Measurements from ENCODE around the gene NHEJ1. TPM values are rescaled to one million over a fixed set of nuclear protein-coding genes. Genes with fewer than 3 reads are reported as not detected.

Gene NHEJ1
- polyA plus RNA-seq, 3 donors: 8.8 to 12.8 (median 9.4) TPM

DNA sequence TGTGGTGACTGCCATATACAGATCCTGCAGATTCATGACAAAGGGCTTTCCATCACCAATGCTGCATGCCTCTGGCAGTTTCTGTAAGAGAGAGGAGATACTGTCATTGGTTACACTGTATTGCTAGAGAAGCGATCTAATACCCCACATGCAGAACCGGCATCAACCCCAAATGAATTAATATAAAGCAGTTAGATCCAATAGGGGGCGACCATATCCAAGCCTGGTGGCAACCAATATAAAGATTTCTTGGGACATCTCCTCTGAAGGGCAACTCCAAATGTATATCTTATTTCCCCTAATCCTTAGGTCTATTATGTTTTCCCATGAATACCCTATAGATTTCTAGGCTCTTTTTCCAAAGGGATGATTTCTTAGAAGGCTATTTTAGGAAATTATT, 82.5 kb downstream of the NHEJ1 start:
- WGBS, 3 donors: 81 to 86% (median 85%) methylated on average over 3 of the region's 3 CpGs
- no peak overlapping the region for H3K27ac ChIP-seq (ENCODE audit: low read depth, low read length)

DNA sequence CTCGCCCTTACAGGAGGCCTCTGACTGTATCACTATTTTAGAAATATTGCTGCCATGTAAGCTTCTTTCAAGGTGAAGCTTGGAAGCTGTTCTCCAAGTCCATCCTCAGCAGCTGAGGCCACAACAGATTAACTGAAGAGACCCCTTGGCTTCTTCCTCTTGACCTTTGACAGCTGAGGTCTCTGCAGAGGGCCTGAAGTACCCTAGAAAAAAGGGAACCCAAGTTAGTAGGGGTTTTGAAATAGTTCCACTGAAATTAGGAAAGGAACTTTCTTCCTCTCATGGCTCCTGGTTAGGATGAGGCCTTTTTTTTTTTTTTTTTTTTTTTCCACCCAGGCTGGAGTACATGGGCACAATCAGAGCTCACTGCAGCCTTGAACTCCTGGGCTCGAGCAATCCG, 84.4 kb downstream of the NHEJ1 start:
- H3K27ac ChIP-seq (ENCODE audit: low read depth, low read length): no peak overlapping the region
- WGBS, 3 donors: 79 to 91% (median 90%) methylated on average over 3 of the region's 3 CpGs

DNA sequence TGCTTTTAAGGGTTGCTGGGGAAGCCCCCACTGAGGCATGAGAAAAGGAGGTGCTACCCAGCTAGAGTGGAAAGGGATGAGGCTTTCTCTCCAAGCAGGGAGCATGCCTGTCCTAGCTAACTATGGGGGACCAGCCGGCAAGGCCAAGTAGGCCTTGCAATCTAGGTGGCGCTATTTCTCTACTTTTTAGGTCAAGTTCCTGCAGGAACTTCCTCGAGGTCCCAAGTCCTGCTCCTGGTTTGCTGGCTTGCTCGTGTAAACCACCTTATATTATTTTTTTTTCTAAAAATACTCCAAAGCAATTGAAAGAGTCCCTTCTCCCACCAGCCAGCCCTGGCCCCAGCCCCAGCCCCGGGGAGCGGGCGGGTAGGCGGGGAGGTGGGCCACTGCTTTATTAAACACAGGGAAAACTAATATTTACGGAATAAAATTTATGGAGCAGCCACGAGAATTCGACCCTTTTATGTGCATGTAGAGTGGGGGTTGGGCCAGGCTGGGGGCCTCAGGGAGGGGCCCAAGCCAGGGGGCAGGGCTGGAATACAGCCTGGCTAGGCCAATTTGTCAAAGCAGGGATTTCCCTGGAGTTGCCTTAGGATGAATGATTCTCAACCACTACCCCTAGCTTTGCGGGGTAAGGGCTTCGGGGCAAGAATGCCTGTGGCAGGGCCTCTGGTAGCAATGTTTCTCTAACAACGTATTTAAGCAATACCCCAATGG, 87.0 kb downstream of the NHEJ1 start:
- WGBS, 3 donors: 52 to 61% (median 54%) methylated on average over 14 of the region's 14 CpGs
- H3K27ac ChIP-seq (ENCODE audit: low read depth, low read length): no peak overlapping the region

DNA sequence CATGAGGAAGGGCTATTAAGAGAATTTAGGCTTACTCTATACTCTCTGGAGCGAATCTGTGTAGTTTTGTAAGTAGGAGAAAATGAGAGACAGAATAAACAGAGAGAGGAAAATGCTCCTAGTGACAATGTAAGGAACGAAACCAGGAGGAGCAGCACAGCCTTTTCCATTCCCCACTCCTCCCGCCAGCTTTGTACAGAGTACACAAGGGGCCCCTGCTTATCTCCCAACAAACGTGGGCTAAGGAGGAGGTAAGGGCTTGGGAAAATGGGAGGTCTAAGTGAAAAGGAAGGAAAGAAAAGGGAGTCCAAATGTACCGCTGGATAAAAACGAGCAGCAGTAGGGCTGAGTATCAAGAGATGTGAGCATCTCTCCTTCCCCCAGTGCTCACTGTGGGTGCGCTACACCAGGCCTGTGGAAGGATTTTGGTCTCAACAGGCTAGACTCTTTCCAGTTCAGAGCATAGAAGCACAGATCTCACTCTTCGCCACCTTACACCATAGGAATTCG, 87.8 kb downstream of the NHEJ1 start:
- 82 to 92% (median 91%) methylated on average over 9 of the region's 9 CpGs for WGBS, 3 donors
- no peak overlapping the region for H3K27ac ChIP-seq (ENCODE audit: low read depth, low read length)

DNA sequence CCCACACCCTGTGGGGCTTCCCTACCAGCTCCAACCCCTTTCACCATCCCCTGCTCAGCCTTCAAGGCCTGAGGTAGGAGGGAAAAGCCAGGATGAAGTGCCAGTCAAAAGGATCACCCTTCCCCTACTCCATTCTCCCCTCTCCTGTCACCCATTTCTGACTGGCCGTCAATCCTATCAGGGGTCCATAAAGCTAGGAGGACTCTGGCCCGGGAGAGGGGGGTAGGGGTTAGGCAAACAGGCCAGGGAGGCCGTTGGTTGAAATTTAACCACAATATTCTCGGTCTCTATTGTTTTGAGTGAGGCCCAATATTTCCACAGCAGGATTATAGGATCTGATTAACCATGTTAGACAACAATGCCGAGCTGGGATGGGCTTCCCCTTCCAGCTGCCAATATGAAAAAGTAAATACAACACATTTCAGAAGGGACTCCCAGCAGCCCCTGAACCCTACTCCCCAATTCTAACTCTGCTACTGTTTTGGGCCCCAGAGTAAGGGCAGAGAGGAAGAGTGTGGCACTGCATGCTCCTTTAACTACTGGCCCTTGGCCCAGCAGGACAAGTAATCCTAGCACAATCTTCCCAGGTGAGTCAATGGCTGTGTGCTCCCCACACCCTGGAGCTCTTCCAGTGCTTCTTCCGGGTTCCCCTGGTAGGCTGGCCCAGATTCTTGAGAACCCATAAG, 89.3 kb downstream of the NHEJ1 start:
- no peak overlapping the region for H3K27ac ChIP-seq (ENCODE audit: low read depth, low read length)
- 56 to 92% (median 83%) methylated on average over 6 of the region's 6 CpGs for WGBS, 3 donors

DNA sequence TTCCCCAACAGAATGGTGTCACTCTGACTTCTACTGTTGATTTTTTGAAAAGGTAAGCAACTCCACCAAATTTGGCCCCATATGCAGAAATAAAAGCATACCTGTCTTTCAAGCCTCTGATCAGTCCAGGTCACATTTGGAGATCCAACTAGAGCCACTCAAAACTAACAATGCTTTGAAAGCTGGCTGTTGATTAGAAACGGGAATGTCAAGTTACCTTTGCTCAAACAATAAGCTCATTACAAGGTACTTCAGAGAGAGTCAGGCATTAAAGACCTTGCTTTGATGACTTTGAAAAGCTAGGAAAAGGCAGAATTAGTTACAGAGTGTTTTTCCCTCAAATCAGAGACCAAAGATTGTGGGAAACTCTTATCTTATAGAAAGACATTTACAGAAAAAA, 95.1 kb downstream of the NHEJ1 start:
- no peak overlapping the region for H3K27ac ChIP-seq (ENCODE audit: low read depth, low read length)
- WGBS, 3 donors: 53 to 86% (median 79%) methylated on average over 1 of the region's 1 CpG

DNA sequence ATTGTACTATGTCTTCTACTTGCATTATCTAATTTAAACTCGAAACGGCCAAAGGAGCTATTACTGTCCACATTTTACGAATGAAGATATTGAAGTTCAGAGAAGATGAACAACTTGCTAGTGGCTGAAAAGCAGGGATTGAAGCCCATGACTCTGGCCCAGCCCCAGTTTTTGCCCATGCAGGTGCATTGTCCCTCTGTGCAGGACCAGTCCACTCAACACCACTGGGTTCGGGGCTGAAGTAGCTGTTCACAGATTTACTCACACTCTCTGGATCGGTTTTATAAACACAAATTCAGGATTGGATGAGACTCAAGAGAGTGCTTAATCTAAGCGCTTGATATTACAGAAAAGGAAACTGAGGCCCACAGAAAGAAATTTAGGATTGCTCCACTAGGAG, 98.5 kb downstream of the NHEJ1 start:
- WGBS, 3 donors: 63 to 75% (median 72%) methylated on average over 6 of the region's 6 CpGs
- H3K27ac ChIP-seq (ENCODE audit: low read depth, low read length): no peak overlapping the region

DNA sequence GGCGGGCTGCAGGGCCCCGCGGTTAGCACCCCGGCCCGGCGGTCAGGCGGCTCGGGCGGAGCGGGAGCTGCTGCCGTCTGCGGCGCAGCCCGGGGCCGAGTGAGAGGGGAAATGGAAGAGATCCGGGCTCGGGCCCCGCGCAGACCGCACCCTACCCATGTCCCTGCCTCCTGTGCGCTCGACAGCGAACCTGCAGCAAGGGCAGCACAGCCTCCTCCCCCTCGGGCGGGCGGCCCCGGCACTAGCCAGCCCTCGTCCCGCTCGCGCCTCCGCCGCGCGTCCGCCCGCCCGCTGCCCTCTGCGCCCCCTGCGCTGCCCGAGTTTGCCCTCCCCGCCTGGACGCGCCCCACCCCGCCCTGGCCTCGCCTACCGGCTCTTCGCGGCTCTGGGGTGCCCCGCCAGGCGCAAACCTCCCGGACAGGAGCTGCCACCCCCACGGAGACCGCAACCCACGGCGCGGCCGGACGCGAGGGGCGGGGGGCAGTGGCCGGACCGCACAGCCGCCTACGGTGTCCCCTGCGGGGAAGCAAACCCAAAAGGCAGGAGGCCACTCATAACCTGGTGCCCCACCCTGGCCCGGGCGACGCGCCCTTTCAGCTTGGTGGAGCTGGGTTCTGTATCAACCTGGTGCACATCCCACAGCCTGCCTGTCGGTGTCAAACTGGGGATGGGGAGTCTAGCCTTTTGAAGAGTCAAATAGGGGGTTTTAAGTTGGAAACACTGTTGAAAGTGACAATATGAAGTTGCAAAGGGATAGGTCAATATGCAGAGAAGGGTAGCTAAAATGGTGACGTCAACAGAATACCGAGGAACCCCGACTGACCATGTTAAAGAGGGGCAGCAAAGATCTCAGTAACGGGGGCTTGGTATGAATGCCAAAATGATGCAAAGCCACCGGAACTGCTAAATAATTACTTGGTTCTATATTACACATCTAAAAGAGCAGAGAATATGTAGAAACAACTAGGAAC, 99.5 kb downstream of the NHEJ1 start, which contains the start of gene IHH:
IHH (minus strand) TSS at position 101 of the 971 bp plus-strand sequence. CDS start 454 bp downstream, outside the sequence.
- no peak within 1 kb of the TSS for H3K27ac ChIP-seq (ENCODE audit: low read depth, low read length)
- 2 to 3% (median 3%) methylated on average over 39 to 76 of the region's 76 CpGs for WGBS, 3 donors

DNA sequence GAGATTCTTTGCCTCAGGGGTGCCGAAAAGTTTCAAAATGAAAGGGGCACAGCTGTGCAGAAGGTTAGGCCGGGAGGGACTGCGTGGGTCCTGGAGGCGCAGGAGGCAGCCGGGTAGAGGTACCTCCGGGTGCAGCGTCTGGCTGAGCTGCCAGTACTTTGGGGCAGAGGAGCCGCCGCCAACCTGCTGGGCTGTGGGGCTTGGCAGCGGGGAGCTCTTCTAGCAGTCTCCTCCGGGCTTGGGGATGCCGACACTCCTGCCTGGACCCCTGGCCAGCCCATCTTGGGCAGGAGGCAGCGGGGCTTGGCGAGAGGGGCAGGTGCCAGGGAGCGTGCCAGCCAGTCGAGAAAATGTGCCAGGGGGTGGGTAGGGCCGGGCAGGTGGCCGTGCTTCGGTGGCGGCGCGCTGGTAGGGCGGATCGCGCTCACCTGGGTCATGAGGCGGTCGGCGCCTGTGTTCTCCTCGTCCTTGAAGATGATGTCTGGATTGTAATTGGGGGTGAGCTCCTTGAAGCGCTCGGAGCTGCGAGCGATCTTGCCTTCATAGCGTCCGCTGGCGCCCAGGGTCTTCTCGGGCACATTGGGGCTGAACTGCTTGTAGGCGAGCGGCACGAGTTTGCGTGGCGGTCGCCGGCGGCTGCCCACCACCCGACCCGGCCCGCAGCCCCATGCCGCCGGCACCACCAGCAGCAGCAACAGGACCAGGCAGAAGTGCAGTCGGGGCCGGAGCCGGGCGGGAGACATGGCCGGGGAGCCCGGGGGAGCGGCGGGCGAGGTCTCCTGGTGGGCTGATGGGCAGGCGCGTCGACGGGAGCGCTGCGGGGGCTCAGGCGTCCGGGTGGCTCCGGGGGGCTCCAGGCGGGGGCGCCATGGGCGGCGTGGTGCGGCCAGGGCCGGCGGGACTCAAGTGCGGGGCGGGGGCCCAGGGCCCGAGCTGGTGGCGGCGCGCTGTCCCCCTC, 100.6 kb downstream of the NHEJ1 start:
- H3K27ac ChIP-seq (ENCODE audit: low read depth, low read length): no peak overlapping the region
- WGBS, 3 donors: 2 to 4% (median 4%) methylated on average over 70 to 81 of the region's 81 CpGs

DNA sequence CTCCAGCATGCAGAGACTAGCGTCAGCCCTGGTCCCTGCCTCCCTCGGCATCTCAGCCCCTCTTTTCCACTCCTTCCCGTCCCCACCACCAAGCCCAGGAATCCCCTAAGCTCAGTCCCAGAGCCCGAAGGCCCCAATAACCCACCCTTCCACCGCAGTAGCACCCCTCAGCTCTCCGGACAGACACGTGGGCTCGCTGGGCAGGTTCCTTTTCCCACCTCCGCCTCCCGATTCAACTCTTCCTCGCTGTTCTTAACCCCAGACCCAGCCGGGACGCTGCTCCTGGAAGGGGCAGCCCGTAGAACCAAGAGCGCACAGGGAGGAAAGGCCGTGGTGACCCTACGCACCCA, 101.3 kb downstream of the NHEJ1 start:
- 2% methylated on average over 17 of the region's 17 CpGs for WGBS, 3 donors
- H3K27ac ChIP-seq (ENCODE audit: low read depth, low read length): no peak overlapping the region

DNA sequence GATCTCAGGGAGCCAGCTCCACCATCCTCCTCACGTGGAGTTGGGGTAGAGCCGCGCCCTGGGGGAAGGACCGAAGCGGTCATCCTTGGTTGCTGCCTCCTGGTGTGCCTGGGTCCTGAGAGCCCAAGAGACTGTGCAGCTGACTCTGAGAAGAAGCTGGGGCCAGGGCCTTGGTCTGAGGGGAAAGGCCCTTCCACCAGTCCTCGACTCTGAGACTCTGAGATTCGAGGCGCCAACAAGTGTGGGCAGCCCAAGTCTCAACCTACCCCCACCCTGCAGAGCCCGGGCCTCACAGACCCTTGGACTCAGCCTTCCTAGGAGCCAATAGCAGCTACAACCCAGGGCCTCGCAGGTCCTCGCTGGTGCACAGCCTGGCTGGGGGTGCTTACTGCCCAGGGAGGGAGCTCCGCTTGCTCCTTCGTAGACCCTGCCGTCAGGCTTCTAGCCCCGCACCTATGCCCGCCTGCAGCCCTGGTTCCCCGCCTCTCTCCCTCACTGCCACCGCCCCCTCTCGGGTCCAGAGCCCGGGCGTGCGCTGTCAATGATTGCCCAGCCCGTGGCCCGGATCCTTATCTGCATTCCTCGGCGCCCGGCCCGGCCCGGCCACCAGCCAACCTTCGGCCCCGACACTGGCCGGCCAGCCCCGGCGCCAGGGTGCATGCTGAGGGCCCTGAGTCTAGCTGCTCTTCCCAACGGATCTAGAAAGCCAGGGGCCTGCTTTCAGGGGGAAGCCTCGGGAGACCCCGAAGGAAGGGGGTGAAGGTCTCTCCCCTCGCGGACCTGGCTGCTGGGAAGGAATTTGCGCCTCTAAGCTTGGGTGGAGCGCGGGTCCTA, 101.9 kb downstream of the NHEJ1 start:
- 6 to 7% (median 6%) methylated on average over 42 of the region's 42 CpGs for WGBS, 3 donors

DNA sequence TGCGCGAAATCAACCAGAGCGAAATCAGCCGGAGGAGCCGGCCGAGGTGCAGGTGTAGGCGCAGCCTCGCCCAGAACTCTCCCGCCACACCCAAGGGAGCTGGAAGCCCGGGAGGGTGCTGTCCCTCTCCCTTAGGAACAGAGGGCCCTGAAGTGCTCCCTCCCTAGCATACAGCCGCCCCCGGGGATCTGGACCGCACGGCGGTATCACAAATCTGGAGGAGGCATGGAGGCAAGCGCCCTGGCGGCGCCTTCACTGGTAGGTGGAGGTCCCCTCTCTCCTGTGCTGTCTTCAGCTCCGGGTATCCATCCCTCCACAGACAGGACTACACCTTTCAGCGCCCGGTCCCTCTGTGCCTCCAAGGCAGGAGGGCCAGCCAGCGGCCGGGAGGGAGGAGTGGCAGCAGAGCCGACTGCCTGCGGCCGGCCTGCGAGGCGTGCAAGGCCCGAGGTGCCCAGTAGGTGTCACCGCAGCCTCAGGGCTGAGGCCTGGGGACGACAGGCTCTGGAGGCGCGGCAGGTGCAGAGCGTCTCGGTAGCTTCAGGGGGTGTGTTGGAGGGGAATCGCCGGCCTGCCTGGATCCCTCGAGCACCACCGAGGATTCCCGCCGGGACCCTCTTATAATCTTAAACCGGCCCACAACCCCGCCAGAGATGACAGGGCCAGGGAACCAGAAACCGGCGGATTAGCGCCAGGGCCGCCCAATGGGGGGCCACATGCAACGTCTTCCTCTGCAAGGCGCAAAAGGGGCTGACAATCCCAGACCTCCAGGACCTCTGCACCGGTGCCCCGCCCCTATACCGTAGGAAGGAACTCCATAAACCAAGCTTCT, 102.7 kb downstream of the NHEJ1 start:
- H3K27ac ChIP-seq (ENCODE audit: low read depth, low read length): no peak overlapping the region

More for the DNA sequence above, 101.9 kb downstream of the NHEJ1 start:
- no peak overlapping the region for H3K27ac ChIP-seq (ENCODE audit: low read depth, low read length)

DNA sequence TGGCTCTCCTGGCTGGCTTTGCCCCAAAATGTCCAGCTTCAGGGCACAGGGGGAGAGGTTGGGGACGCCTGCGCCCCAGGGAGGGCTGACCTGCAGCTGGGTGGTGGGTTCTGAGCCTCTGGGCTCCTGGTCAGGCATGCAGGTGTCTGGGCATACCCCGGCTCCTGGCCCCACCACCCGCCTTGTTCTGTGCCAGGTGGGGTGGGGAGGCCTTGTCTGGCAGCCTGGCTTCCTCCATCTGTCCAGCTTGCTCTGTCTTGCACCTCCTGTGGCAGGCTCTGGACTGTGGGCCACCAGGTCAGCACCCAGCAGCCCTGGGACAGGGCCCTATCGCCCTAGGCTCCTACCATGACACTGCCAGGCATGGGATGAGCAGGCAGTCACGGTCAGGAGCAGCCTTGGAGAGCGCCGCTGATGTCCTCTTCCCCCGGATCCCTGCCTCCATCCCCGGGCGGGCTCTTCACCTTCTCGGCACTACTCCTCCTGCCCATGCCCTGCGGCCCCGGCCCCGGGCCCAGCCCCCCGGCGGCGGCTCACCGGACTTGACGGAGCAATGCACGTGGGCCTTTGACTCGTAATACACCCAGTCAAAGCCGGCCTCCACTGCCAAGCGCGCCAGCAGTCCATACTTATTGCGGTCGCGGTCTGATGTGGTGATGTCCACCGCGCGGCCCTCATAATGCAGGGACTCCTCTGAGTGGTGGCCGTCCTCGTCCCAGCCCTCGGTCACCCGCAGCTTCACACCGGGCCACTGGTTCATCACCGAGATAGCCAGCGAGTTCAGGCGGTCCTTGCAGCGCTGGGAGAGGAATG, 103.5 kb downstream of the NHEJ1 start:
- 13 to 20% (median 14%) methylated on average over 40 of the region's 40 CpGs for WGBS, 3 donors

More for the DNA sequence above, 102.7 kb downstream of the NHEJ1 start:
- 2 to 5% (median 3%) methylated on average over 47 to 52 of the region's 52 CpGs for WGBS, 3 donors

DNA sequence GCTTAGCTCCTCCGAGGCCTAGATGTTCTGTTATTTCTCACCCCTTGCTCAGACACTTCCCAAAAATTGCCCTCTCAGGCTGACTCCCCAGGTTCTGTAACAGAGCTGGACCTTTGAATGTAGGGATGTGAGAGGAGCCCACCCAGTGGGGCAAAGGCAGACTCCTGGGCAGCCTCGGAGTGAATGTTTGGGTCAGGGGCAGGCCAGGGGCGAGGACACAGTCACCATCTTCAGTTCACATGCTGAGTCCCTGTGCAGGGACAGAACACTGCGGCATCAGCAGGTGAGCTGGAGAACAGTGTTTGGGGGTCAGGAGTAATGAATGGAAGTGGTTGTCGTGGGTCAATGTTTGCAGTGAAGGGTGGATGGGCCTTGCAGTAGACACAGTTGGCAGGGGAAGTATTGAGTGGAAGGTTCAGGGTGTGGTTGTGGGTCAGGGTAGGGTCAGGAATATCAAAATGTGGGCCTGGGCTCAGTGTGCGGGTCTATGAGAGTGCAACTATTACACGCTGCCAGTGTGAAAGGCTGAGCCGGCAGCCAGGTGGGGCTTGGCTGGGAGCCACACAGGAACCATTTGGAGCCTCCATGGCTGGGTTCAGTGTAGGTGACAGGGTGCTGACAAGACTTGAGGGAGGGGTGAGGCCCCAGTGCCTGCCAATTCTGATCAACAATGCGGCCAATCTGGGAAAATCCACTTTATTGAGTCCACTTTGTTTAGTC, 104.3 kb downstream of the NHEJ1 start:
- WGBS, 3 donors: 62 to 70% (median 67%) methylated on average over 9 of the region's 9 CpGs
- H3K27ac ChIP-seq (ENCODE audit: low read depth, low read length): no peak overlapping the region

More for the DNA sequence above, 103.5 kb downstream of the NHEJ1 start:
- H3K27ac ChIP-seq (ENCODE audit: low read depth, low read length): no peak overlapping the region
